A549 (cell line): ENCODE data around the gene TEP1. TPM values are rescaled to one million over a fixed set of nuclear protein-coding genes. Genes with fewer than 3 reads are reported as not detected.

Experiments
- ATAC-seq, 2 experiments: fragments of 200-7000 bp in 1 of 2; fragments of >200 bp in 1 of 2; cut with Nextera tagmentation in 1 of 2; cut with Tn5 transposase in 1 of 2; 3 replicates each; pipeline versions ENCODE4 v1.8.0 to v1.9.1; 2018 to 2020; ENCODE audit warnings: mild to moderate bottlenecking in 1 of 2, moderate library complexity in 1 of 2
- CTCF ChIA-PET: fragments of 300-600 bp; sonication (Branson Sonifier 250); formaldehyde crosslinking; extraction: SDS; loops from one replicate; lab custom pipeline; 2021; ENCODE audit warnings: antibody characterized with exemption, inconsistent platforms; lab: Yijun Ruan, JAX
- POLR2A ChIA-PET: fragments of 350-600 bp; formaldehyde crosslinking; extraction: SDS; loops from one replicate; lab custom pipeline; 2021; ENCODE audit warnings: antibody characterized with exemption, inconsistent platforms; lab: Yijun Ruan, JAX
- DNase-seq, 2 experiments: peaks; one replicate each; pipeline versions ENCODE4 v3.0.0 to v3.0.0-alpha.2; 2011 to 2016; ENCODE audit warnings: low read depth in 1 of 2, low spot score in 1 of 2
- FAIRE-seq: peaks from 2 replicates; lab custom pipeline; 2011; peaks lifted over from hg19 to GRCh38; lab: Jason Lieb, UNC
- H3K27ac ChIP-seq, 2 experiments: fragments of >200 bp; sonication (Bioruptor Twin); formaldehyde crosslinking; 3 replicates each; pipeline ENCODE4 v1.5.1; 2016 to 2017
- H3K4me1 ChIP-seq: fragments of >200 bp; sonication (Bioruptor Twin); formaldehyde crosslinking; 3 replicates; pipeline ENCODE4 v1.6.1; 2016
- H3K4me2 ChIP-seq: fragments of >200 bp; sonication (Bioruptor Twin); formaldehyde crosslinking; 3 replicates; pipeline ENCODE4 v1.6.1; 2016
- H3K4me3 ChIP-seq: fragments of >200 bp; sonication (Bioruptor Twin); formaldehyde crosslinking; 3 replicates; pipeline ENCODE4 v1.5.1; 2016
- H3K9me3 ChIP-seq: fragments of >200 bp; sonication (Bioruptor Twin); formaldehyde crosslinking; 3 replicates; pipeline ENCODE4 v1.6.1; 2016
- ATOH8 ChIP-seq: fragments of 250-450 bp; sonication (Bioruptor Pico); IDR thresholded peaks from 2 replicates; pipeline ENCODE4 v1.5.0; 2020; ENCODE audit warnings: low read depth, mild to moderate bottlenecking, moderate library complexity
- BCL3 ChIP-seq: fragments of >200 bp; sonication (Bioruptor Twin); formaldehyde crosslinking; IDR thresholded peaks from 3 replicates; pipeline ENCODE4 v1.6.1; 2016
- CBX2 ChIP-seq: fragments of 200-600 bp; sonication (generic); IDR thresholded peaks from 2 replicates; pipeline ENCODE4 v1.6.1; 2016; ENCODE audit warnings: low read depth, mild to moderate bottlenecking, borderline replicate concordance
- EP300 ChIP-seq, 2 experiments: fragments of >200 bp; sonication (Bioruptor Twin); formaldehyde crosslinking; IDR thresholded peaks; 2 replicates in 1 of 2; 3 replicates in 1 of 2; pipeline ENCODE4 v1.6.1; 2016 to 2017
- ESRRA ChIP-seq: fragments of 150-350 bp; IDR thresholded peaks from 2 replicates; pipeline ENCODE4 v1.6.1; 2014; ENCODE audit warnings: mild to moderate bottlenecking, low read length, borderline replicate concordance
- HES2 ChIP-seq: fragments of >200 bp; sonication (Bioruptor Twin); formaldehyde crosslinking; IDR thresholded peaks from 2 replicates; pipeline ENCODE4 v1.6.1; 2016
- HEYL ChIP-seq: fragments of 250-450 bp; sonication (Bioruptor Pico); IDR thresholded peaks from 2 replicates; pipeline ENCODE4 v1.8.0; 2021; ENCODE audit warnings: mild to moderate bottlenecking, moderate library complexity
- HMGXB4 ChIP-seq: fragments of 250-450 bp; sonication (Bioruptor Pico); IDR thresholded peaks from 2 replicates; pipeline ENCODE4 v1.5.0; 2021; ENCODE audit warnings: mild to moderate bottlenecking, moderate library complexity, borderline replicate concordance
- HOXA7 ChIP-seq: fragments of 250-450 bp; sonication (Bioruptor Pico); IDR thresholded peaks from 2 replicates; pipeline ENCODE4 v1.5.0; 2020; ENCODE audit warnings: mild to moderate bottlenecking, moderate library complexity
- JUN ChIP-seq, 2 experiments: fragments of >200 bp; sonication (Bioruptor Twin); formaldehyde crosslinking; IDR thresholded peaks; 2 replicates in 1 of 2; 3 replicates in 1 of 2; pipeline ENCODE4 v1.6.1; 2016 to 2017
- JUNB ChIP-seq: fragments of >200 bp; sonication (Bioruptor Twin); formaldehyde crosslinking; IDR thresholded peaks from 2 replicates; pipeline ENCODE4 v1.6.1; 2016
- KDM5A ChIP-seq: fragments of 200-600 bp; sonication (generic); IDR thresholded peaks from 2 replicates; pipeline ENCODE4 v1.6.1; 2016; ENCODE audit warnings: antibody characterized with exemption, mild to moderate bottlenecking
- MAFK ChIP-seq: fragments of 450-650 bp; IDR thresholded peaks from 2 replicates; pipeline ENCODE4 v1.6.1; 2014; ENCODE audit not compliant: partially characterized antibody
- MAZ ChIP-seq: fragments of 150-350 bp; IDR thresholded peaks from 2 replicates; pipeline ENCODE4 v1.6.1; 2014; ENCODE audit warnings: antibody characterized with exemption, low read depth, low read length, borderline replicate concordance
- POLR2AphosphoS2 ChIP-seq: conservative IDR thresholded peaks from 2 replicates; pipeline ENCODE4 v1.6.1; 2012; ENCODE audit warnings: low read length, improper control_type of control experiment, inconsistent platforms
- RAD21 ChIP-seq, 2 experiments: fragments of >200 bp in 1 of 2; sonication (Bioruptor Twin) in 1 of 2; formaldehyde crosslinking in 1 of 2; IDR thresholded peaks in 1 of 2; conservative IDR thresholded peaks in 1 of 2; 2 replicates in 1 of 2; 3 replicates in 1 of 2; pipeline ENCODE4 v1.6.1; 2012 to 2018; ENCODE audit warnings: inconsistent platforms in 1 of 2
- RARB ChIP-seq: fragments of 250-450 bp; sonication (Bioruptor Pico); IDR thresholded peaks from 2 replicates; pipeline ENCODE4 v1.8.0; 2021; ENCODE audit warnings: mild to moderate bottlenecking, moderate library complexity
- REST ChIP-seq: fragments of 200-600 bp; sonication (generic); IDR thresholded peaks from 2 replicates; pipeline ENCODE4 v1.6.1; 2016; ENCODE audit warnings: antibody characterized with exemption, mild to moderate bottlenecking, moderate library complexity
- RFX5 ChIP-seq: fragments of 450-650 bp; IDR thresholded peaks from 2 replicates; pipeline ENCODE4 v1.7.1; 2014; ENCODE audit warnings: antibody characterized with exemption, mild to moderate bottlenecking, moderate library complexity
- RNF2 ChIP-seq: fragments of 200-600 bp; sonication (generic); IDR thresholded peaks from 2 replicates; pipeline ENCODE4 v1.6.1; 2016; ENCODE audit warnings: low read depth, mild to moderate bottlenecking, antibody characterized with exemption, moderate library complexity, borderline replicate concordance
- TFCP2L1 ChIP-seq: fragments of 250-450 bp; sonication (Bioruptor Pico); IDR thresholded peaks from 2 replicates; pipeline ENCODE4 v1.5.0; 2021; ENCODE audit warnings: mild to moderate bottlenecking
- ZC3H11A ChIP-seq: fragments of 450-650 bp; IDR thresholded peaks from 2 replicates; pipeline ENCODE4 v1.6.1; 2014; ENCODE audit warnings: antibody characterized with exemption, mild to moderate bottlenecking
- ZFP36 ChIP-seq: fragments of 450-650 bp; IDR thresholded peaks from 2 replicates; pipeline ENCODE4 v1.6.1; 2014; ENCODE audit warnings: borderline replicate concordance; ENCODE audit not compliant: partially characterized antibody
- WGBS: methylation state at CpG from one replicate; pipeline ENCODE4 v1.1.6; 2017; ENCODE audit errors: missing lambda C conversion rate; 5-methylcytosine and 5-hydroxymethylcytosine counted together
- polyA plus RNA-seq, 4 experiments: library from polyadenylated mRNA; depleted of rRNA in 3 of 4; stranded (reverse); fragments of >200 nt; fragmentation: RNase III in 1 of 4; extraction: RNeasy Plus Mini Kit Qiagen cat#74134 plus additional on column Dnase treatment in 1 of 4; gene quantifications; 2 replicates in 3 of 4; 3 replicates in 1 of 4; pipeline ENCODE4 v1.2.3, GENCODE V29; 2011 to 2017

TEP1 gene
- polyA plus RNA-seq, 2 of the 4 experiments (the other 2 are of a cell fraction) = 6.8 to 17.5 TPM

GRCh38 chr14:20440465-20440864 is 27.2 kb upstream of the TEP1 start:
- no peak for DNase-seq
- H3K4me3 ChIP-seq = no peak overlapping the region
- H3K27ac ChIP-seq = no peak overlapping the region
- peak in 1 of 2 experiments; percentile 16; a peak in 3 of 6 replicates for ATAC-seq
- no peak for FAIRE-seq
- ChIA-PET CTCF (interaction anchor here (0.8 kb wide), 1 partner anchor 9 kb away, joined by 4 read pairs; no protein-coding TSS in a partner anchor), POLR2A (no interaction called here)
- H3K4me1 ChIP-seq = no peaks in the 10 kb centered on the region
- H3K9me3 ChIP-seq = no peaks in the 10 kb centered on the region
- 68% methylated on average over 5 of the region's 5 CpGs for WGBS
- H3K4me2 ChIP-seq = no peak overlapping the region
- TF ChIP-seq EP300 (IDR thresholded peaks at IDR 0.05) (no peak), TFCP2L1 (CRISPR knock-in tag) (no peak), HMGXB4 (no peak), HES2 (no peak), CBX2 (no peak), ZC3H11A (no peak), RFX5 (no peak), KDM5A (no peak), JUNB (no peak), POLR2AphosphoS2 (no peak), RARB (CRISPR knock-in tag) (no peak), RNF2 (no peak), JUN (IDR thresholded peaks at IDR 0.05) (no peak), ESRRA (no peak), HOXA7 (no peak), ATOH8 (CRISPR knock-in tag) (no peak), REST (no peak), RAD21 (conservative IDR thresholded peaks at IDR 0.05 in 1 of 2, IDR thresholded peaks at IDR 0.05 in 1 of 2) (no peak)

- no peaks in the 10 kb centered on the region for H3K9me3 ChIP-seq
- H3K27ac ChIP-seq = no peak overlapping the region
- DNase-seq (no peak), FAIRE-seq (no peak), ATAC-seq (no peak)
- H3K4me1 ChIP-seq = no peaks in the 10 kb centered on the region
- WGBS = 80% methylated on average over 7 of the region's 7 CpGs
- no peak overlapping the region for H3K4me2 ChIP-seq
- H3K4me3 ChIP-seq = no peak overlapping the region
- CTCF ChIA-PET = no interaction called here
- POLR2A ChIA-PET = interaction anchor here (1.1 kb wide), 1 partner anchor 8 kb away, joined by 4 read pairs; no protein-coding TSS in a partner anchor
- TF ChIP-seq HMGXB4 = no peak
- TF ChIP-seq MAFK = no peak
- TF ChIP-seq REST = no peak
- no peak for TF ChIP-seq EP300 (IDR thresholded peaks at IDR 0.05)
- no peak for TF ChIP-seq HEYL (CRISPR knock-in tag)
- no peak for TF ChIP-seq RARB (CRISPR knock-in tag)
- TF ChIP-seq MAZ = no peak
- TF ChIP-seq BCL3 = no peak
- no peak for TF ChIP-seq ZFP36
These were observed 25.4 kb upstream of the TEP1 start for GRCh38 chr14:20438664-20439063.
